CD4-positive, alpha-beta T cell (primary cell): Measurements from ENCODE around the gene ACP4. TPM values are rescaled to one million over a fixed set of nuclear protein-coding genes. Genes with fewer than 3 reads are reported as not detected.

ENCODE experiments used
- ATAC-seq: fragments of 200-7000 bp; cut with Tn5 transposase; one replicate; pipeline ENCODE4 v1.10.0; 2022; ENCODE audit warnings: mild to moderate bottlenecking; ENCODE audit not compliant: poor library complexity
- CTCF ChIA-PET: fragments of 350-600 bp; sonication (Branson Sonifier 250); formaldehyde crosslinking; loops from one replicate; lab custom pipeline; 2021; ENCODE audit warnings: antibody characterized with exemption, inconsistent platforms; lab: Charles Lee
- POLR2A ChIA-PET: fragments of 350-600 bp; sonication (Branson Sonifier 250); formaldehyde crosslinking; loops from one replicate; lab custom pipeline; 2021; ENCODE audit warnings: antibody characterized with exemption, inconsistent platforms; lab: Charles Lee
- DNase-seq, 14 experiments: peaks; one replicate each; pipeline ENCODE4 v3.0.0-alpha.2; 2013 to 2020; ENCODE audit warnings: mixed read lengths in 2 of 14
- H3K27ac ChIP-seq, 2 donors: one replicate each; pipeline versions ENCODE4 v1.5.1 to v1.7.0; 2013; ENCODE audit warnings: low read length in 2 of 2, low read depth in 1 of 2, mild to moderate bottlenecking in 1 of 2
- H3K27me3 ChIP-seq, 2 experiments: 1 replicate in 1 of 2; 2 replicates in 1 of 2; pipeline versions ENCODE4 v1.6.1 to v1.7.0; 2013; ENCODE audit warnings: low read length in 2 of 2, control low read depth in 1 of 2, mild to moderate bottlenecking in 1 of 2, moderate library complexity in 1 of 2; ENCODE audit not compliant: insufficient read depth in 2 of 2, control insufficient read depth in 1 of 2
- H3K36me3 ChIP-seq: one replicate; pipeline ENCODE4 v1.6.1; 2013; ENCODE audit warnings: low read length, control low read depth; ENCODE audit not compliant: insufficient read depth
- H3K4me1 ChIP-seq: one replicate; pipeline ENCODE4 v1.6.1; 2013; ENCODE audit warnings: low read length, control low read depth; ENCODE audit not compliant: insufficient read depth
- H3K4me3 ChIP-seq: one replicate; pipeline ENCODE4 v1.5.1; 2013; ENCODE audit warnings: mild to moderate bottlenecking, low read length, moderate library complexity
- H3K9me3 ChIP-seq, 2 experiments: 1 replicate in 1 of 2; 2 replicates in 1 of 2; pipeline versions ENCODE4 v1.6.1 to v1.7.0; 2013; ENCODE audit warnings: low read length in 2 of 2, mild to moderate bottlenecking in 2 of 2, control low read depth in 1 of 2, moderate library complexity in 1 of 2; ENCODE audit not compliant: control insufficient read depth in 1 of 2, insufficient read depth in 1 of 2
- H3K27ac Mint-ChIP-seq: one replicate; pipeline ENCODE4 v1.8.0; 2020; ENCODE audit warnings: mixed read lengths
- H3K27me3 Mint-ChIP-seq: one replicate; pipeline ENCODE4 v1.8.0; 2021; ENCODE audit warnings: mixed read lengths
- H3K36me3 Mint-ChIP-seq: one replicate; pipeline ENCODE4 v1.8.0; 2021; ENCODE audit warnings: low read depth, mixed read lengths
- H3K4me1 Mint-ChIP-seq: one replicate; pipeline ENCODE4 v1.8.0; 2021; ENCODE audit warnings: low read depth, mixed read lengths
- H3K4me3 Mint-ChIP-seq: one replicate; pipeline ENCODE4 v1.8.0; 2020; ENCODE audit warnings: mild to moderate bottlenecking, mixed read lengths
- H3K9me3 Mint-ChIP-seq: one replicate; pipeline ENCODE4 v1.8.0; 2020; ENCODE audit warnings: mixed read lengths
- intact Hi-C, 2 experiments: fragments of 100-400 bp; cut with DNase I in 1 of 2; cut with micrococcal nuclease in 1 of 2; formaldehyde crosslinking; loops; one replicate each; pipeline versions ENCODE4 v1.15.1 to v1.9.0; 2023 to 2025; cut with DNase I, micrococcal nuclease
- total RNA-seq, 174 experiments: library from RNA in 2 of 174; stranded (reverse) in 2 of 174; gene quantifications; one replicate each; pipeline ENCODE4 v1.2.3 and lab custom pipeline; 2021 to 2026
- TF ChIP-seq, protein P1 (sequence below): fragments of 200-600 bp; IDR thresholded peaks from one replicate; pipeline ENCODE4 v1.8.0; 2022; ENCODE audit warnings: antibody characterized with exemption, mild to moderate bottlenecking

The ACP4 gene
- total RNA-seq, 2 experiments from 2014 or later = not detected

DNA sequence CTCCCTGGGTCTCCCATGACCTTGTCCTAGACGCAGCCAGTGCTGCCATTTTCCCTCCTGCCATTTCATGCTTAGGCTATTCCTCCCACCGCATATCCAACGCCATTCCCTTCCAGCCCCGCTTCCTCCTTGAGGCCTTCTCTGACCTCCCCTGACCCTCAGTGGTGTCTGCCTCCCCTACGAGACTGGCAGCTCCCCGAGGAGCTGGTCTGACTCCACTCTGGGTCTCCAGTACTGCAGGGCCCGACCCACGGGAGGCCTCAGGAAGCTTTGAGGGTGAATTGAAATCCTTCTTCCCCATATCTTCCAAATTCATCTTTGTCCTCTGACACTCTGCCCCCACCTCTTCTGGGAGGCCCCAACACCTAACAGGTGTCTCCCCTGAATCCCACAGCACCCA is 42.5 kb downstream of the ACP4 start:
- Mint-ChIP-seq H3K27ac (no peak overlapping the region), H3K27me3 (peaks cover 75% of the 10 kb centered on the region), H3K9me3 (no peaks in the 10 kb centered on the region), H3K4me3 (no peak overlapping the region), H3K36me3 (no peaks in the 10 kb centered on the region), H3K4me1 (peaks cover 12% of the 10 kb centered on the region)
- no peak for DNase-seq
- Histone ChIP-seq H3K9me3 (peaks cover 0 to 4% of the 10 kb centered on the region in 2 experiments), H3K4me1 (peaks cover 16% of the 10 kb centered on the region), H3K27ac (no peak overlapping the region), H3K4me3 (no peak overlapping the region), H3K36me3 (no peaks in the 10 kb centered on the region), H3K27me3 (peaks cover 26 to 32% of the 10 kb centered on the region in 2 experiments)
- ChIA-PET POLR2A (no interaction called here), CTCF (no interaction called here)
- no peak for ATAC-seq
- intact Hi-C loops = no loop called here
- TF ChIP-seq, protein P1, sequence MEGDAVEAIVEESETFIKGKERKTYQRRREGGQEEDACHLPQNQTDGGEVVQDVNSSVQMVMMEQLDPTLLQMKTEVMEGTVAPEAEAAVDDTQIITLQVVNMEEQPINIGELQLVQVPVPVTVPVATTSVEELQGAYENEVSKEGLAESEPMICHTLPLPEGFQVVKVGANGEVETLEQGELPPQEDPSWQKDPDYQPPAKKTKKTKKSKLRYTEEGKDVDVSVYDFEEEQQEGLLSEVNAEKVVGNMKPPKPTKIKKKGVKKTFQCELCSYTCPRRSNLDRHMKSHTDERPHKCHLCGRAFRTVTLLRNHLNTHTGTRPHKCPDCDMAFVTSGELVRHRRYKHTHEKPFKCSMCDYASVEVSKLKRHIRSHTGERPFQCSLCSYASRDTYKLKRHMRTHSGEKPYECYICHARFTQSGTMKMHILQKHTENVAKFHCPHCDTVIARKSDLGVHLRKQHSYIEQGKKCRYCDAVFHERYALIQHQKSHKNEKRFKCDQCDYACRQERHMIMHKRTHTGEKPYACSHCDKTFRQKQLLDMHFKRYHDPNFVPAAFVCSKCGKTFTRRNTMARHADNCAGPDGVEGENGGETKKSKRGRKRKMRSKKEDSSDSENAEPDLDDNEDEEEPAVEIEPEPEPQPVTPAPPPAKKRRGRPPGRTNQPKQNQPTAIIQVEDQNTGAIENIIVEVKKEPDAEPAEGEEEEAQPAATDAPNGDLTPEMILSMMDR = no peak

DNA sequence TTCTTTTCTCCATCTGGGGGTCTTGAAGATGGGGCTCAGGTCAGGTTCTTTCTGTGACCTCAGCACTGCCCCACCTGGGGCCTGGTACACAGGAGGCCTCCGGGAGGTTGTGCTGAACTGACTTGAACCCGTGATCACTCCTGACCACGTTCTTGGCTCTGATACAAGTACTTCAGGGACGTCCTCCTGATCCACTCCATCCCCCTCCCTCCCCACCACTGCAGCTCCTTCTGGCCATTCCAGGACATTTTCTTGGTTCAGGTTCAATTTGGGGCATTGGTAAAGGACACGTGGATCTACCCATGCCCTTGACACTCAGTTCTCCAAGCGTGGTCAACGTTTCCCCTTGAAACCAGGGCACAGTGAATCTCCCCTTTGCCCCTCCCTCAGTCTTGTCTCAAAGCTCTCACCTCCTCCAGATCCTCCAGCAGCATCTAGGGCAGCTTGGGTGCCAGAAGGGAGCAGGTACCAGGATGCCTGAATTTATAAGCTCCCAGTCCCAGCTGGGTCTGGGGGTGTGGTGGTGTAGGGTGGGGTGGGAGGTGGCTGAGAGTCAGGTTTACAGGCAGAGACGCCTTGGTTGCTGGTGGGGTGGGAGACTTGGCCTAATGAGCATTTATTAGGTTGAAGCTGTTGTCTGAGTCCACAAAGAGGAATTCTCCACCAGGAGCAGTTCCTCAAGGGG is 43.0 kb downstream of the ACP4 start, which contains the start of gene KLK15:
Gene KLK15, minus strand, starts transcription at position 458 of the 685 bp plus-strand sequence. CDS start 2,082 bp downstream, outside the sequence.
- Mint-ChIP-seq H3K4me3 (no peak within 1 kb of the TSS), H3K9me3 (no peaks in the 10 kb centered on the region), H3K27me3 (peaks cover 73% of the 10 kb centered on the region), H3K4me1 (peaks cover 12% of the 10 kb centered on the region), H3K36me3 (no peaks in the 10 kb centered on the region), H3K27ac (no peak within 1 kb of the TSS)
- Histone ChIP-seq H3K36me3 (no peaks in the 10 kb centered on the region), H3K4me3 (no peak within 1 kb of the TSS), H3K4me1 (peaks cover 16% of the 10 kb centered on the region), H3K27me3 (peaks cover 26 to 32% of the 10 kb centered on the region in 2 experiments), H3K27ac (no peak within 1 kb of the TSS), H3K9me3 (peaks cover 0 to 4% of the 10 kb centered on the region in 2 experiments)
- intact Hi-C loops = no loop called here
- TF ChIP-seq, protein P1 = no peak
- DNase-seq (no peak), ATAC-seq (no peak)
- POLR2A ChIA-PET = no interaction called here
- CTCF ChIA-PET = no interaction called here

DNA sequence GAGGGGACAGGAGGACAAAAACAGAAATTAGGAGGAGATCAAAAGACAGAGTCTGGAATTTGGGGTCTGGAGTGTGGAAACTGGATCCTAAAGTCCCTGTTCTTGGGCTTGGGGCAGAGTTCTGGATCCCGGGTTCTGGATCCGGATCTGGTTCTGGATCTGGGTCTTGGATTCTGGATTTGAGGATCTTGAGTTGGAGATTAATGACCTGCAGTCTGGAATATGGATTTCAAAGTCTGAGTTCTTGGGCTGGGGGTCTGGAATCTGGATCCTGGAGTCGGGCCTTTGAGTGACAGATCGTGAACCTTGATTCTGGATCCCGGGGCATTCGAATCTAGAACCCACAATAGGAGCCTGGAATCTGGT is 43.6 kb downstream of the ACP4 start:
- Histone ChIP-seq H3K27me3 (peaks cover 26 to 31% of the 10 kb centered on the region in 2 experiments), H3K4me1 (peaks cover 16% of the 10 kb centered on the region), H3K4me3 (no peak overlapping the region), H3K36me3 (no peaks in the 10 kb centered on the region), H3K27ac (no peak overlapping the region), H3K9me3 (peaks cover 0 to 4% of the 10 kb centered on the region in 2 experiments)
- Mint-ChIP-seq H3K27ac (no peak overlapping the region), H3K4me3 (no peak overlapping the region), H3K27me3 (peaks cover 75% of the 10 kb centered on the region), H3K9me3 (no peaks in the 10 kb centered on the region), H3K36me3 (no peaks in the 10 kb centered on the region), H3K4me1 (peaks cover 12% of the 10 kb centered on the region)
- ChIA-PET CTCF (no interaction called here), POLR2A (no interaction called here)
- TF ChIP-seq, protein P1 = no peak
- intact Hi-C loops = no loop called here
- ATAC-seq (no peak), DNase-seq (no peak)
